HS-27A (cell line): ENCODE results near the gene TEKT2.

Experiments used
- DNase-seq: peaks from one replicate; pipeline ENCODE4 v3.0.0-alpha.2; 2012; ENCODE audit warnings: low read depth, missing footprints

Gene TEKT2

GRCh38 chr1:36128905-36129206, 45.0 kb downstream of the TEKT2 start:
- no peak for DNase-seq

DNA sequence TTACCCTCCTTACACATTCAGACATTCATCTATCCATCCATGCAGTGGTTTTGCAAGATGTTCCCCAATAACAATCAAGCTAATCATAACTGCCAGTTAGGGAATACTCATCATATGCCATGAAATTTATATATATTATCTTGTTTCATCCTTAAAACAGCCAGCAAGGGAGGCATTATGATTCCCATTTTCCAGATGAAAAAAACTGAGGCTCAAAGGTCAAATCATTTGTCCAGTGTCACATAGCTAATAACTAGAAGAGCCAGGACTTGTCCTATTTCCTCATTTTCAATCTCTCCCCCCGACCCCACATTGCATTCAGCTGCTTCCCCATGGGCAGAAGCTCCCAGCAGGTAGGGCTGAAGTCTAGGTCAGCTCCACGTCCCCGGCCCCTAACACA, 48.1 kb downstream of the TEKT2 start:
- DNase-seq = no peak

DNA sequence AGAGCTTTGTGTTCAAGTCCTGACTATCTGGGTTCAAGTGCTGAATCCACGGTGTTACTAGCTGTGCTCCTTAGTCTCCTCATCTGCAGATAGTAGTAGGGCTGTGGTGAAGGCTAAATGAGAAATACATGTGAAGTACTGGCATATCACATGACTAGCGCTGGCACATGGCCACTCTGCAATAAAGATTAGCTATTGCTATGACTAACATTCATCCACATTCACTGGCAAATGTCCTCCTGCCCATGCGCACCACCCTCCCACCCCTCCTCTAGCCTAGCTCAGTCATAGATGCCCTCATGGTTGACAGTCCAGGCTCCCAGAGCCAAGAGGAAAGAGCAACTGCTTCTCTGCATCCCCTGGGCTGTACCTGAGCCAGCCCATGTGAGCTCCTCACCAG, 49.6 kb downstream of the TEKT2 start:
- peak; percentile 89 for DNase-seq

- no peak for DNase-seq
These were observed 50.1 kb downstream of the TEKT2 start for GRCh38 chr1:36134031-36134430.

DNA sequence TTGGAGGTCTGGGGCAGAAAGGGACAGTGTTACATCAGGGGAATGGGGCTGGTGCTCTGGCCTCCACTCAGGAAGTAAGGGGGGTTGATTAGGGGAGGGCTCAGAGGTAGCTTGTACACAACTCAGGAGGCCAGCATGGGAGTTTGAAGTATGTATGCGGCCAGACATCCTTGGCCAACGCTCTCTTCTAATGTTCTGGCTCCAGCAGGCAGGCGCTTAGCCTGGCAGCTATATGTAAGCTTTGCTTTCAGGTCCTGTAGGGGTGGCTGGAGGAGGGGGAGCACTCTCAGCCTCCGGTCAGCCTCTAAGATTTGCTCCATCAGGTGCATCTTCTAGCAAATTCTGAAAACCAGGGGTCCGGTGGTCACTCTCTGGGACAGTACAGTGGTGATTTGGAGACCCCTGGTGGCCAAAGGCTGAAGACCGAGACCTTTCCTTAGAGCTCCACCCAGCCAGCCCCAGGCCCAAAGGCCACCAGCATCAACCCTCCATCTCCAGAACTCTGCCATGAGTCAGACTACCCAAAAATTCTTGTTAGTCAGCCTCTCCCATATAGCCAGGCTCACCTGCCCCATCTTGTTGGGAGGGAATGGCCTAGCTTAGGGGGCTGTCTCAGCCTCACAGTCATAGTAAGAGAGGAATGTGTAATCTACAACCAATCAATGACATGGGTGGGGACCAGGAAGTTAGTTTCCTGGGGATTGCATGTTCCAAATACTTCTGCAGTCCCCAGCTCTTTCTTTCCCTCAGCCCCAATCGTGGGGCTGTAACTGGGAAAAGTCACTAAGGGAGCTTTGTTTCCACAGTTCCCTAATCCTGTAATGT, 50.8 kb downstream of the TEKT2 start:
- peak; percentile 70 for DNase-seq

- DNase-seq = no peak
These were observed 51.4 kb downstream of the TEKT2 start for GRCh38 chr1:36135330-36135667.

DNA sequence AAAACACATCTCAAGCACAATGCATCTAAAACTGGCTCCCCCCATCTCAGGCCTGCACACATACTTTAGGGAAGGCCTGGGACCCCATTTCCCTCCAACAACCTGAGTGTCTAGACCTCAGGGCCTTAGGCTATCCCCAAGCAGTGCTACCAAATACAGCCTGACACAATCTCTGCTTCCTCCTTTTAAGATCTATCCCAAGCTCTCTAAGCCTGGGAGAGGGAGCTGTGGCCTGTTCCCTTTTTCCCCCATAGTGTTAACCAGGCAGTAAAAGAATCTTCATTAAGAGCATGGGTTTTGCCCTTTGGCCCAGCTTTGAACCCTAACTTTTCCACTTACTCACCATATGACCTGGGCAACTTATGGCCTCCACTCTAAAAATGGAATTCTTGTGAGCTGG, 51.9 kb downstream of the TEKT2 start:
- no peak for DNase-seq

GRCh38 chr1:36136535-36136934, 52.6 kb downstream of the TEKT2 start:
- DNase-seq = peak; percentile 66

DNA sequence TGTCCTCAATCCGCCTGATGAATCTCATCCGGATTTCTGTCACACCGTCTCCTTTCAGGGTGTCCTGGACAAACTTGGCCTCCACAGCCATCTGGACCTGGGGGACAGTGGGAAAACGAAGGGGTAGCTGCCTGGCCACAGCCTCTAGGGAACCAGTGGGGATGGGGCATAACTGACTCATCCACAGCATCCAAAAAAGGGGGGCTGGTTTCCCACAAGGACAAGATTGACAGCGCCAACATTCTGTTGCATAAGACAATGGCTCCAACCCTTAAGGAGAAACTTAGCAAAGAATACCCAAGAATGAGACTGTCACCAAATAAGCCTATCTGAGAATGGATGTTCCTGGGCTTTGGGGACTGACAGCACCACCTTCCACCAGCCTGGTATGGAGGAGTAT, 53.3 kb downstream of the TEKT2 start:
- no peak for DNase-seq

GRCh38 chr1:36137776-36138175, 53.9 kb downstream of the TEKT2 start:
- DNase-seq = no peak
